Activated naive CD8-positive, alpha-beta T cell treated with anti-CD3 and anti-CD28 coated beads for 36 hours (primary cell): ENCODE measurements around the gene ARHGAP42. TPM values are rescaled to one million over a fixed set of nuclear protein-coding genes. Genes with fewer than 3 reads are reported as not detected.

Experiments
- DNase-seq: peaks from one replicate; pipeline ENCODE4 v3.0.0; 2021
- H3K27ac Mint-ChIP-seq: one replicate; pipeline ENCODE4 v1.8.0; 2022; ENCODE audit warnings: mild to moderate bottlenecking, moderate library complexity, mixed read lengths
- H3K27me3 Mint-ChIP-seq: one replicate; pipeline ENCODE4 v1.8.0; 2022; ENCODE audit warnings: mild to moderate bottlenecking, mixed read lengths
- H3K36me3 Mint-ChIP-seq: one replicate; pipeline ENCODE4 v1.8.0; 2021; ENCODE audit warnings: mild to moderate bottlenecking, mixed read lengths
- H3K4me1 Mint-ChIP-seq: one replicate; pipeline ENCODE4 v1.8.0; 2021; ENCODE audit warnings: mixed read lengths
- H3K4me3 Mint-ChIP-seq: one replicate; pipeline ENCODE4 v1.8.0; 2022; ENCODE audit warnings: mild to moderate bottlenecking, moderate library complexity, mixed read lengths
- H3K9me3 Mint-ChIP-seq: one replicate; pipeline ENCODE4 v1.8.0; 2022; ENCODE audit warnings: mixed read lengths
- total RNA-seq, 2 experiments: library from RNA; stranded (reverse); gene quantifications; one replicate each; pipeline ENCODE4 v1.2.3, GENCODE V29; 2021

The ARHGAP42 gene
- total RNA-seq, 2 experiments from 2014 or later, result 0.22 to 0.58 TPM

GRCh38 chr11:100920593-100920992 lies 233.5 kb downstream of the ARHGAP42 start:
- DNase-seq, result no peak
- H3K36me3 Mint-ChIP-seq, result no peaks in the 10 kb centered on the region
- H3K4me3 Mint-ChIP-seq, result no peak overlapping the region
- H3K27ac Mint-ChIP-seq, result no peak overlapping the region
- no peaks in the 10 kb centered on the region for H3K27me3 Mint-ChIP-seq
- H3K4me1 Mint-ChIP-seq, result no peaks in the 10 kb centered on the region
- no peaks in the 10 kb centered on the region for H3K9me3 Mint-ChIP-seq

GRCh38 chr11:100922121-100922520 lies 235.0 kb downstream of the ARHGAP42 start:
- H3K4me3 Mint-ChIP-seq, result no peak overlapping the region
- DNase-seq, result no peak
- H3K27ac Mint-ChIP-seq, result no peak overlapping the region
- H3K9me3 Mint-ChIP-seq, result no peaks in the 10 kb centered on the region
- H3K36me3 Mint-ChIP-seq, result no peaks in the 10 kb centered on the region
- no peaks in the 10 kb centered on the region for H3K4me1 Mint-ChIP-seq
- no peaks in the 10 kb centered on the region for H3K27me3 Mint-ChIP-seq

- no peak overlapping the region for H3K4me3 Mint-ChIP-seq
- no peaks in the 10 kb centered on the region for H3K9me3 Mint-ChIP-seq
- H3K27me3 Mint-ChIP-seq, result no peaks in the 10 kb centered on the region
- H3K4me1 Mint-ChIP-seq, result no peaks in the 10 kb centered on the region
- H3K27ac Mint-ChIP-seq, result no peak overlapping the region
- H3K36me3 Mint-ChIP-seq, result no peaks in the 10 kb centered on the region
- no peak for DNase-seq
Observed at GRCh38 chr11:100923555-100923954, 236.5 kb downstream of the ARHGAP42 start.

GRCh38 chr11:100925935-100926334 lies 238.8 kb downstream of the ARHGAP42 start:
- no peak overlapping the region for H3K4me3 Mint-ChIP-seq
- no peaks in the 10 kb centered on the region for H3K36me3 Mint-ChIP-seq
- no peak for DNase-seq
- H3K27ac Mint-ChIP-seq, result no peak overlapping the region
- no peaks in the 10 kb centered on the region for H3K27me3 Mint-ChIP-seq
- no peaks in the 10 kb centered on the region for H3K4me1 Mint-ChIP-seq
- no peaks in the 10 kb centered on the region for H3K9me3 Mint-ChIP-seq

GRCh38 chr11:100927579-100927978 lies 240.5 kb downstream of the ARHGAP42 start:
- no peaks in the 10 kb centered on the region for H3K4me1 Mint-ChIP-seq
- H3K36me3 Mint-ChIP-seq, result no peaks in the 10 kb centered on the region
- no peak overlapping the region for H3K27ac Mint-ChIP-seq
- no peaks in the 10 kb centered on the region for H3K9me3 Mint-ChIP-seq
- H3K27me3 Mint-ChIP-seq, result no peaks in the 10 kb centered on the region
- DNase-seq, result no peak
- no peak overlapping the region for H3K4me3 Mint-ChIP-seq

- Mint-ChIP-seq H3K36me3 (no peaks in the 10 kb centered on the region), H3K27me3 (no peaks in the 10 kb centered on the region), H3K27ac (no peak overlapping the region), H3K9me3 (no peaks in the 10 kb centered on the region), H3K4me3 (no peak overlapping the region), H3K4me1 (no peaks in the 10 kb centered on the region)
- no peak for DNase-seq
Observed at GRCh38 chr11:100928426-100928825, 241.3 kb downstream of the ARHGAP42 start.

GRCh38 chr11:100929377-100929776 lies 242.3 kb downstream of the ARHGAP42 start:
- H3K27ac Mint-ChIP-seq, result no peak overlapping the region
- H3K36me3 Mint-ChIP-seq, result no peaks in the 10 kb centered on the region
- no peak for DNase-seq
- no peaks in the 10 kb centered on the region for H3K27me3 Mint-ChIP-seq
- no peaks in the 10 kb centered on the region for H3K9me3 Mint-ChIP-seq
- no peak overlapping the region for H3K4me3 Mint-ChIP-seq
- H3K4me1 Mint-ChIP-seq, result no peaks in the 10 kb centered on the region

- Mint-ChIP-seq H3K27ac (no peak overlapping the region), H3K36me3 (no peaks in the 10 kb centered on the region)
Observed at GRCh38 chr11:100930185-100930778, 243.2 kb downstream of the ARHGAP42 start.

GRCh38 chr11:100932474-100933100 lies 245.5 kb downstream of the ARHGAP42 start:
- H3K4me1 Mint-ChIP-seq, result no peaks in the 10 kb centered on the region
- DNase-seq, result no peak
- H3K36me3 Mint-ChIP-seq, result no peaks in the 10 kb centered on the region
- H3K27ac Mint-ChIP-seq, result no peak overlapping the region
- H3K27me3 Mint-ChIP-seq, result no peaks in the 10 kb centered on the region
- H3K9me3 Mint-ChIP-seq, result no peaks in the 10 kb centered on the region
- H3K4me3 Mint-ChIP-seq, result no peak overlapping the region

More at GRCh38 chr11:100930185-100930778, 243.2 kb downstream of the ARHGAP42 start:
- H3K4me3 Mint-ChIP-seq, result no peak overlapping the region
- H3K9me3 Mint-ChIP-seq, result no peaks in the 10 kb centered on the region
- no peaks in the 10 kb centered on the region for H3K27me3 Mint-ChIP-seq
- H3K4me1 Mint-ChIP-seq, result no peaks in the 10 kb centered on the region
- DNase-seq, result no peak

GRCh38 chr11:100936781-100937180 lies 249.7 kb downstream of the ARHGAP42 start:
- Mint-ChIP-seq H3K27ac (no peak overlapping the region), H3K4me1 (no peaks in the 10 kb centered on the region), H3K4me3 (no peak overlapping the region), H3K36me3 (no peaks in the 10 kb centered on the region), H3K27me3 (no peaks in the 10 kb centered on the region), H3K9me3 (peaks cover 2% of the 10 kb centered on the region)
- DNase-seq, result no peak

- Mint-ChIP-seq H3K9me3 (peaks cover 2% of the 10 kb centered on the region), H3K27ac (no peak overlapping the region), H3K27me3 (no peaks in the 10 kb centered on the region), H3K4me3 (no peak overlapping the region), H3K4me1 (no peaks in the 10 kb centered on the region), H3K36me3 (no peaks in the 10 kb centered on the region)
- DNase-seq, result no peak
Observed at GRCh38 chr11:100939571-100939970, 252.5 kb downstream of the ARHGAP42 start.

- no peak for DNase-seq
- Mint-ChIP-seq H3K27me3 (no peaks in the 10 kb centered on the region), H3K27ac (no peak overlapping the region), H3K4me1 (no peaks in the 10 kb centered on the region), H3K4me3 (no peak overlapping the region), H3K9me3 (peaks cover 2% of the 10 kb centered on the region), H3K36me3 (no peaks in the 10 kb centered on the region)
Observed at GRCh38 chr11:100940111-100940510, 253.0 kb downstream of the ARHGAP42 start.

GRCh38 chr11:100941033-100941432 lies 253.9 kb downstream of the ARHGAP42 start:
- Mint-ChIP-seq H3K27ac (no peak overlapping the region), H3K36me3 (no peaks in the 10 kb centered on the region), H3K27me3 (no peaks in the 10 kb centered on the region), H3K4me1 (no peaks in the 10 kb centered on the region), H3K9me3 (peaks cover 2% of the 10 kb centered on the region), H3K4me3 (no peak overlapping the region)
- no peak for DNase-seq

GRCh38 chr11:100942016-100942415 lies 254.9 kb downstream of the ARHGAP42 start:
- DNase-seq, result no peak
- Mint-ChIP-seq H3K27ac (no peak overlapping the region), H3K4me1 (no peaks in the 10 kb centered on the region), H3K36me3 (no peaks in the 10 kb centered on the region), H3K27me3 (no peaks in the 10 kb centered on the region), H3K9me3 (peaks cover 2% of the 10 kb centered on the region), H3K4me3 (no peak overlapping the region)

GRCh38 chr11:100948936-100949335 lies 261.8 kb downstream of the ARHGAP42 start:
- no peaks in the 10 kb centered on the region for H3K9me3 Mint-ChIP-seq
- H3K36me3 Mint-ChIP-seq, result no peaks in the 10 kb centered on the region
- H3K4me1 Mint-ChIP-seq, result no peaks in the 10 kb centered on the region
- H3K27ac Mint-ChIP-seq, result no peak overlapping the region
- DNase-seq, result no peak
- no peaks in the 10 kb centered on the region for H3K27me3 Mint-ChIP-seq
- H3K4me3 Mint-ChIP-seq, result no peak overlapping the region

GRCh38 chr11:100949443-100949842 lies 262.4 kb downstream of the ARHGAP42 start:
- no peak overlapping the region for H3K4me3 Mint-ChIP-seq
- no peak for DNase-seq
- no peak overlapping the region for H3K27ac Mint-ChIP-seq
- no peaks in the 10 kb centered on the region for H3K4me1 Mint-ChIP-seq
- no peaks in the 10 kb centered on the region for H3K36me3 Mint-ChIP-seq
- no peaks in the 10 kb centered on the region for H3K9me3 Mint-ChIP-seq
- no peaks in the 10 kb centered on the region for H3K27me3 Mint-ChIP-seq
